Stimulated activated CD8-positive, alpha-beta memory T cell treated with anti-CD3 and anti-CD28 coated beads, Interleukin-7, amount 100 ng/mL, for 1 hour (primary cell): ENCODE data around the gene CELA2A.

Source experiments
- DNase-seq, 2 donors: peaks; one replicate each; pipeline ENCODE4 v3.0.0-alpha.2; 2020; ENCODE audit warnings: low read depth in 2 of 2

CELA2A gene

GRCh38 chr1:15456313-15456954 lies at the start of gene CELA2A:
Gene CELA2A, plus strand, starts transcription at chr1:15456732. Its CDS starts 22 bp downstream, at chr1:15456754.
- DNase-seq, result no peak

GRCh38 chr1:15407580-15407979 lies 49.0 kb upstream of the CELA2A start:
- no peak for DNase-seq

- no peak for DNase-seq
These were observed 47.6 kb upstream of the CELA2A start for GRCh38 chr1:15408890-15409387.

GRCh38 chr1:15409388-15410222 lies 46.9 kb upstream of the CELA2A start, which contains the start of gene EFHD2:
Gene EFHD2, plus strand, starts transcription at chr1:15409888. Its CDS starts 84 bp downstream, at chr1:15409972.
- DNase-seq, result peak; percentile 64 to 67

- no peak for DNase-seq
These were observed 46.2 kb upstream of the CELA2A start for GRCh38 chr1:15410223-15410883.

- no peak for DNase-seq
These were observed 45.7 kb upstream of the CELA2A start for GRCh38 chr1:15410884-15411245.

- DNase-seq, result no peak
These were observed 44.9 kb upstream of the CELA2A start for GRCh38 chr1:15411593-15412137.

GRCh38 chr1:15412175-15412800 lies 44.2 kb upstream of the CELA2A start:
- DNase-seq, result no peak

GRCh38 chr1:15412843-15413242 lies 43.7 kb upstream of the CELA2A start:
- DNase-seq, result no peak

GRCh38 chr1:15413563-15414444 lies 42.7 kb upstream of the CELA2A start:
- no peak for DNase-seq

- no peak for DNase-seq
These were observed 42.0 kb upstream of the CELA2A start for GRCh38 chr1:15414445-15414983.

GRCh38 chr1:15417059-15417934 lies 39.2 kb upstream of the CELA2A start:
- peak in 1 of 2 donors; percentile 36 for DNase-seq

- no peak for DNase-seq
These were observed 37.6 kb upstream of the CELA2A start for GRCh38 chr1:15418806-15419515.

GRCh38 chr1:15420853-15421465 lies 35.6 kb upstream of the CELA2A start:
- no peak for DNase-seq

- no peak for DNase-seq
These were observed 33.7 kb upstream of the CELA2A start for GRCh38 chr1:15422871-15423270.

GRCh38 chr1:15423355-15424077 lies 33.0 kb upstream of the CELA2A start:
- DNase-seq, result no peak

GRCh38 chr1:15424146-15424667 lies 32.3 kb upstream of the CELA2A start:
- DNase-seq, result no peak
